Measurements from ENCODE around the gene SP5. TPM values are rescaled to one million over a fixed set of nuclear protein-coding genes. Genes with fewer than 3 reads are reported as not detected.
"Not testable (repeated sequence)": the region's sequence is repeated elsewhere in the genome, so short reads cannot be mapped to it uniquely, and the experiment has no call there.

SP5 gene
- total RNA-seq, 2 experiments from 2014 or later: not detected

GRCh38 chr2:170751555-170751954, 36.4 kb downstream of the SP5 start:
- H3K36me3 Mint-ChIP-seq (ENCODE audit: low read depth); H3K9me3 Mint-ChIP-seq; H3K4me3 Mint-ChIP-seq; POLR2A ChIA-PET; CTCF ChIA-PET; DNase-seq; H3K27ac Mint-ChIP-seq; H3K4me1 Mint-ChIP-seq: not testable (repeated sequence)
- peaks cover 25% of the 10 kb centered on the region for H3K27me3 Mint-ChIP-seq

GRCh38 chr2:170761572-170761971, 46.4 kb downstream of the SP5 start:
- no peaks in the 10 kb centered on the region for H3K4me1 Mint-ChIP-seq
- ChIA-PET CTCF (no interaction called here), POLR2A (interaction anchor here (0.6 kb wide), 1 partner anchor 43 kb away, joined by 3 read pairs; no protein-coding TSS in a partner anchor)
- H3K36me3 Mint-ChIP-seq (ENCODE audit: low read depth): no peaks in the 10 kb centered on the region
- no peak for DNase-seq
- H3K27me3 Mint-ChIP-seq: peaks cover 5% of the 10 kb centered on the region
- no peak overlapping the region for H3K27ac Mint-ChIP-seq
- no peaks in the 10 kb centered on the region for H3K9me3 Mint-ChIP-seq
- no peak overlapping the region for H3K4me3 Mint-ChIP-seq

GRCh38 chr2:170762760-170763159, 47.6 kb downstream of the SP5 start:
- Mint-ChIP-seq H3K36me3 (ENCODE audit: low read depth) (no peaks in the 10 kb centered on the region), H3K9me3 (no peaks in the 10 kb centered on the region), H3K4me3 (no peak overlapping the region), H3K27me3 (peaks cover 6% of the 10 kb centered on the region), H3K4me1 (no peaks in the 10 kb centered on the region), H3K27ac (no peak overlapping the region)
- ChIA-PET CTCF (interaction anchor here (0.7 kb wide), 1 partner anchor 334 kb away, joined by 3 read pairs; no protein-coding TSS in a partner anchor), POLR2A (no interaction called here)
- DNase-seq: no peak

GRCh38 chr2:170763232-170763631, 48.1 kb downstream of the SP5 start:
- ChIA-PET POLR2A (no interaction called here), CTCF (interaction anchor here (0.7 kb wide), 1 partner anchor 335 kb away, joined by 3 read pairs; no protein-coding TSS in a partner anchor)
- Mint-ChIP-seq H3K27me3 (peaks cover 7% of the 10 kb centered on the region), H3K4me1 (no peaks in the 10 kb centered on the region), H3K36me3 (ENCODE audit: low read depth) (no peaks in the 10 kb centered on the region), H3K9me3 (no peaks in the 10 kb centered on the region), H3K27ac (no peak overlapping the region), H3K4me3 (no peak overlapping the region)
- DNase-seq: no peak

DNA sequence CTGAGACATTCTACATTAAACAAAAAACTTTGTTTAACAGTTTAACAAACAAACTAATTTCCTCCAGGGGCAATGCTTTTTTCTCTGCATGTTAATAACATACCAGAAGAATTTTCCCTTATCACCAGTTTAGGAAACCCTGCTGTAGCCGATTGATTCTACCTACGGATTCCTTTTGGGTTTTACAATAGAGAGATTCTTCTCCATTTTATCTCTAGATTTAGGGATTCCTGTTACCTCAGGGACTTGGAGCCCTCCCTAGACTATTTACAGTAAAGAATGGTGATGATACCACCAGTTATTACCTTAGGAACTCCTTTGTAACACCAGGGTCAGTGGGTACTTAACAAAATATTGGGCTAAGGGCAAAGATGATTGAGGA, 49.7 kb downstream of the SP5 start:
- H3K36me3 Mint-ChIP-seq (ENCODE audit: low read depth): no peaks in the 10 kb centered on the region
- H3K27me3 Mint-ChIP-seq: peaks cover 12% of the 10 kb centered on the region
- POLR2A ChIA-PET: no interaction called here
- peaks cover under 1% of the 10 kb centered on the region for H3K4me1 Mint-ChIP-seq
- H3K9me3 Mint-ChIP-seq: no peaks in the 10 kb centered on the region
- no peak overlapping the region for H3K27ac Mint-ChIP-seq
- CTCF ChIA-PET: no interaction called here
- no peak overlapping the region for H3K4me3 Mint-ChIP-seq
- no peak for DNase-seq

DNA sequence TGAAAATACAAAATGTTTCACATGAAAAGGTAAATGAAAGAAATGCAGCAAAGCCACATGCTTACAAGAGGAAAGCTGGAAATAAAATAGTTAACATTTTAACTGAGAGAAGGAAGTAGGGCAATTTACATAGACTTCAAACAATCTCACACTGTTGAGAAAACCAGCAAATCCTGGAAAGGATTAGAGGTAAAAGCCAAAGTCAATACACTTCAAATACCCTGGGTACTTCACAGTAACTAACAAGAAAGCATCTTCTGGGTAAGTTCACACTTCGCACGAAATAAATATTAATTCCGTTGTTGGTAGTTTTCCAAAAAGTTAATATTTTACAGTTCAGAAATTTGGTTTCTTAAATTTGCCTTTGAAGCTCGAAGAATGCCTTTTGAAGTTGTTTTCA, 51.6 kb downstream of the SP5 start:
- DNase-seq: no peak
- Mint-ChIP-seq H3K27ac (no peak overlapping the region), H3K4me1 (peaks cover 11% of the 10 kb centered on the region), H3K36me3 (ENCODE audit: low read depth) (no peaks in the 10 kb centered on the region), H3K27me3 (peaks cover 20% of the 10 kb centered on the region), H3K9me3 (no peaks in the 10 kb centered on the region), H3K4me3 (no peak overlapping the region)
- ChIA-PET CTCF (no interaction called here), POLR2A (no interaction called here)

Other genes with a start within 250 kb of the SP5 start
- gene ERICH2, start 55.0 kb downstream of the SP5 start, total RNA-seq: not detected
- 1 to 10 TPM; 1.5 to 2.2 TPM for gene GAD1, start 101.5 kb downstream of the SP5 start, total RNA-seq
- 10 to 100 TPM; 58.7 to 67.0 TPM for gene GORASP2, start 213.9 kb downstream of the SP5 start, total RNA-seq

All from activated CD4-positive, alpha-beta memory T cell treated with anti-CD3 and anti-CD28 coated beads, Interleukin-2, amount 10 ng/mL, durations not matched to agents 7 days and 5 days (primary cell).